ENCODE measurements around the gene AKAP12.

AKAP12 gene

GRCh38 chr6:151263035-151263434 lies 23.3 kb downstream of the AKAP12 start:
- no peak for DNase-seq (ENCODE audit: extremely low spot score)
- ChIA-PET CTCF (no interaction called here), POLR2A (no interaction called here)
- no peak for TF ChIP-seq NFRKB (IDR thresholded peaks at IDR 0.05)
- TF ChIP-seq TARDBP (IDR thresholded peaks at IDR 0.05): no peak
- TF ChIP-seq FOXK2 (IDR thresholded peaks at IDR 0.05): no peak
- no peak for TF ChIP-seq PKNOX1 (IDR thresholded peaks at IDR 0.05)
- no peak for TF ChIP-seq ELF4 (IDR thresholded peaks at IDR 0.05)
- no peak for TF ChIP-seq ZNF384 (IDR thresholded peaks at IDR 0.05)
- TF ChIP-seq ARNT (IDR thresholded peaks at IDR 0.05): no peak
- TF ChIP-seq CTBP1 (IDR thresholded peaks at IDR 0.05; ENCODE audit: borderline replicate concordance): no peak
- no peak for TF ChIP-seq LEF1 (IDR thresholded peaks at IDR 0.05; ENCODE audit: borderline replicate concordance)
- TF ChIP-seq FOXM1 (IDR thresholded peaks at IDR 0.05; ENCODE audit: borderline replicate concordance): no peak
- TF ChIP-seq HDGF (IDR thresholded peaks at IDR 0.05; ENCODE audit: borderline replicate concordance): no peak
- no peak for TF ChIP-seq L3MBTL2 (conservative IDR thresholded peaks at IDR 0.05)
- no peak for TF ChIP-seq FOXA1 (IDR thresholded peaks at IDR 0.05)
- no peak for TF ChIP-seq SP1 (IDR thresholded peaks at IDR 0.05)
- TF ChIP-seq BHLHE40 (IDR thresholded peaks at IDR 0.05; ENCODE audit: borderline replicate concordance): no peak
- TF ChIP-seq SUZ12 (IDR thresholded peaks at IDR 0.05): no peak

- TF ChIP-seq SUZ12 (IDR thresholded peaks at IDR 0.05): no peak
- TF ChIP-seq TARDBP (IDR thresholded peaks at IDR 0.05): no peak
- no peak for TF ChIP-seq ZNF384 (IDR thresholded peaks at IDR 0.05)
- TF ChIP-seq FOXM1 (IDR thresholded peaks at IDR 0.05; ENCODE audit: borderline replicate concordance): no peak
- no peak for TF ChIP-seq HDGF (IDR thresholded peaks at IDR 0.05; ENCODE audit: borderline replicate concordance)
- TF ChIP-seq FOXK2 (IDR thresholded peaks at IDR 0.05): no peak
- TF ChIP-seq L3MBTL2 (conservative IDR thresholded peaks at IDR 0.05): no peak
- no peak for TF ChIP-seq ARNT (IDR thresholded peaks at IDR 0.05)
- TF ChIP-seq FOXA1 (IDR thresholded peaks at IDR 0.05): no peak
- no peak for TF ChIP-seq NFRKB (IDR thresholded peaks at IDR 0.05)
- no peak for TF ChIP-seq PKNOX1 (IDR thresholded peaks at IDR 0.05)
- no peak for TF ChIP-seq CTBP1 (IDR thresholded peaks at IDR 0.05; ENCODE audit: borderline replicate concordance)
- no peak for DNase-seq (ENCODE audit: extremely low spot score)
- ChIA-PET POLR2A (interaction anchor here (1.8 kb wide), 1 partner anchor 23 kb away, joined by 4 read pairs; no protein-coding TSS in a partner anchor), CTCF (interaction anchor here (1.2 kb wide), 1 partner anchor 60 kb away, joined by 5 read pairs; no protein-coding TSS in a partner anchor)
These were observed 24.2 kb downstream of the AKAP12 start for GRCh38 chr6:151263967-151264366.

GRCh38 chr6:151265282-151265681 lies 25.5 kb downstream of the AKAP12 start:
- POLR2A ChIA-PET: interaction anchor here (1.8 kb wide), 1 partner anchor 24 kb away, joined by 4 read pairs; no protein-coding TSS in a partner anchor
- TF ChIP-seq FOXK2 (IDR thresholded peaks at IDR 0.05) (no peak), HDGF (IDR thresholded peaks at IDR 0.05; ENCODE audit: borderline replicate concordance) (no peak), LEF1 (IDR thresholded peaks at IDR 0.05; ENCODE audit: borderline replicate concordance) (no peak), NFRKB (IDR thresholded peaks at IDR 0.05) (no peak), ZNF384 (IDR thresholded peaks at IDR 0.05) (no peak), FOXM1 (IDR thresholded peaks at IDR 0.05; ENCODE audit: borderline replicate concordance) (no peak), FOXA1 (IDR thresholded peaks at IDR 0.05) (no peak), SUZ12 (IDR thresholded peaks at IDR 0.05) (no peak), ELF4 (IDR thresholded peaks at IDR 0.05) (no peak), L3MBTL2 (conservative IDR thresholded peaks at IDR 0.05) (no peak), ARNT (IDR thresholded peaks at IDR 0.05) (no peak), PKNOX1 (IDR thresholded peaks at IDR 0.05) (no peak), SP1 (IDR thresholded peaks at IDR 0.05) (no peak)
- no peak for DNase-seq (ENCODE audit: extremely low spot score)
- CTCF ChIA-PET: no interaction called here

GRCh38 chr6:151269321-151269995 lies 29.7 kb downstream of the AKAP12 start:
- CTCF ChIA-PET: interaction anchor here (0.6 kb wide), 1 partner anchor 1198 kb away, joined by 3 read pairs; no protein-coding TSS in a partner anchor
- POLR2A ChIA-PET: no interaction called here
- no peak for DNase-seq (ENCODE audit: extremely low spot score)
- TF ChIP-seq FOXK2 (IDR thresholded peaks at IDR 0.05) (no peak), FOXM1 (IDR thresholded peaks at IDR 0.05; ENCODE audit: borderline replicate concordance) (no peak)

- DNase-seq (ENCODE audit: extremely low spot score): no peak
- POLR2A ChIA-PET: no interaction called here
- CTCF ChIA-PET: no interaction called here
- TF ChIP-seq ELF4 (IDR thresholded peaks at IDR 0.05) (no peak), CTBP1 (IDR thresholded peaks at IDR 0.05; ENCODE audit: borderline replicate concordance) (no peak), TARDBP (IDR thresholded peaks at IDR 0.05) (no peak), FOXA1 (IDR thresholded peaks at IDR 0.05) (no peak), SP1 (IDR thresholded peaks at IDR 0.05) (no peak), ARNT (IDR thresholded peaks at IDR 0.05) (no peak), NFRKB (IDR thresholded peaks at IDR 0.05) (no peak), FOXK2 (IDR thresholded peaks at IDR 0.05) (no peak), SUZ12 (IDR thresholded peaks at IDR 0.05) (no peak), FOXM1 (IDR thresholded peaks at IDR 0.05; ENCODE audit: borderline replicate concordance) (no peak), LEF1 (IDR thresholded peaks at IDR 0.05; ENCODE audit: borderline replicate concordance) (no peak), PKNOX1 (IDR thresholded peaks at IDR 0.05) (no peak), HDGF (IDR thresholded peaks at IDR 0.05; ENCODE audit: borderline replicate concordance) (no peak), L3MBTL2 (conservative IDR thresholded peaks at IDR 0.05) (no peak), ZNF384 (IDR thresholded peaks at IDR 0.05) (no peak), BHLHE40 (IDR thresholded peaks at IDR 0.05; ENCODE audit: borderline replicate concordance) (no peak)
These were observed 35.4 kb downstream of the AKAP12 start for GRCh38 chr6:151275121-151275520.

Measured in HEK293T (cell line).